K562 (cell line): Measurements from ENCODE around the gene ODAD3. TPM values are rescaled to one million over a fixed set of nuclear protein-coding genes. Genes with fewer than 3 reads are reported as not detected.
A peak's percentile ranks its signal among the peaks of the same experiment; 100 is the strongest.

ENCODE experiments used
- ARNT ChIP-seq, 2 experiments: fragments of 450-650 bp; IDR thresholded peaks; 2 replicates each; pipeline ENCODE4 v1.6.1; 2016; ENCODE audit warnings: mild to moderate bottlenecking in 1 of 2
- ATF7 ChIP-seq: fragments of 450-650 bp; IDR thresholded peaks from 2 replicates; pipeline ENCODE4 v1.7.1; 2014; ENCODE audit warnings: mild to moderate bottlenecking, moderate library complexity
- BCOR ChIP-seq: fragments of 450-650 bp; IDR thresholded peaks from 2 replicates; pipeline ENCODE4 v1.6.1; 2016
- CBX3 ChIP-seq, 2 experiments: IDR thresholded peaks; 1 replicate in 1 of 2; 2 replicates in 1 of 2; pipeline ENCODE4 v1.6.1; 2012; ENCODE audit warnings: inconsistent platforms in 2 of 2, low read length in 2 of 2, borderline replicate concordance in 1 of 2, control low read depth in 1 of 2
- CHD4 ChIP-seq: fragments of 200-600 bp; sonication (generic); IDR thresholded peaks from 3 replicates; pipeline ENCODE4 v1.6.1; 2012; ENCODE audit warnings: low read depth, mild to moderate bottlenecking, mixed read lengths, low read length, inconsistent platforms; ENCODE audit not compliant: insufficient read depth, insufficient replicate concordance, poor library complexity, severe bottlenecking
- DPF2 ChIP-seq: fragments of 450-650 bp; IDR thresholded peaks from 2 replicates; pipeline ENCODE4 v1.6.1; 2016
- FUS ChIP-seq: fragments of 200-400 bp; formaldehyde crosslinking; optimal IDR thresholded peaks from 2 replicates; pipeline ENCODE3; 2017; ENCODE audit warnings: low read depth, low read length
- HDAC1 ChIP-seq, 2 experiments: fragments of 450-650 bp; IDR thresholded peaks; 2 replicates each; pipeline ENCODE4 v1.6.1; 2016 to 2017; ENCODE audit warnings: inconsistent platforms in 1 of 2, mild to moderate bottlenecking in 1 of 2, moderate library complexity in 1 of 2
- JUND ChIP-seq, 2 experiments: IDR thresholded peaks; 2 replicates in 1 of 2; 3 replicates in 1 of 2; pipeline ENCODE4 v1.6.1; 2011; ENCODE audit warnings: borderline replicate concordance in 2 of 2, low read depth in 2 of 2, low read length in 2 of 2, improper control_type of control experiment in 1 of 2, missing biosample characterization in 1 of 2, missing genetic modification characterization in 1 of 2, missing genetic modification reagents in 1 of 2
- KAT7 ChIP-seq: sonication (generic); formaldehyde crosslinking; IDR thresholded peaks from 2 replicates; pipeline ENCODE4 v1.8.0; 2022; ENCODE audit warnings: missing genetic modification reagents, mild to moderate bottlenecking, borderline replicate concordance
- KDM1A ChIP-seq, 2 experiments: fragments of 450-650 bp; IDR thresholded peaks; 2 replicates each; pipeline ENCODE4 v1.6.1; 2016; ENCODE audit warnings: mild to moderate bottlenecking in 2 of 2
- MCM7 ChIP-seq, 2 experiments: fragments of 450-650 bp; IDR thresholded peaks; 2 replicates each; pipeline ENCODE4 v1.6.1; 2016 to 2018
- NFIC ChIP-seq: fragments of 450-650 bp; IDR thresholded peaks from 2 replicates; pipeline ENCODE4 v1.6.1; 2017; ENCODE audit warnings: mild to moderate bottlenecking, inconsistent platforms
- NFRKB ChIP-seq: fragments of 450-650 bp; IDR thresholded peaks from 2 replicates; pipeline ENCODE4 v1.6.1; 2016; ENCODE audit warnings: low read depth
- RAD51 ChIP-seq: fragments of 450-650 bp; IDR thresholded peaks from 2 replicates; pipeline ENCODE4 v1.7.1; 2016; ENCODE audit warnings: low read depth, mild to moderate bottlenecking, borderline replicate concordance
- SMARCA5 ChIP-seq: fragments of 450-650 bp; IDR thresholded peaks from 2 replicates; pipeline ENCODE4 v1.6.1; 2016
- SMC3 ChIP-seq: conservative IDR thresholded peaks from 2 replicates; pipeline ENCODE4 v1.6.1; 2011; ENCODE audit warnings: low read depth, low read length, improper control_type of control experiment; ENCODE audit not compliant: insufficient read depth
- SRSF3 ChIP-seq: fragments of 200-400 bp; formaldehyde crosslinking; IDR thresholded peaks from 2 replicates; pipeline ENCODE4 v1.6.1; 2016; ENCODE audit warnings: mild to moderate bottlenecking, low read length, moderate library complexity; ENCODE audit not compliant: insufficient read depth
- TAF15 ChIP-seq: fragments of 200-400 bp; formaldehyde crosslinking; IDR thresholded peaks from 2 replicates; pipeline ENCODE4 v1.6.1; 2017; ENCODE audit warnings: mild to moderate bottlenecking, low read depth, low read length, moderate library complexity
- TAF9B ChIP-seq: fragments of 450-650 bp; IDR thresholded peaks from 2 replicates; pipeline ENCODE4 v1.6.1; 2018; ENCODE audit warnings: mild to moderate bottlenecking; ENCODE audit not compliant: partially characterized antibody
- ZFPM2 ChIP-seq: fragments of 250-450 bp; sonication (Bioruptor Pico); IDR thresholded peaks from 2 replicates; pipeline ENCODE4 v1.5.1; 2022; ENCODE audit warnings: mild to moderate bottlenecking
- ZNF165 ChIP-seq: fragments of 250-450 bp; sonication (Bioruptor Pico); IDR thresholded peaks from 2 replicates; pipeline ENCODE4 v1.4.0; 2020; ENCODE audit warnings: borderline replicate concordance
- ZNF77 ChIP-seq: fragments of 250-450 bp; sonication (Bioruptor Pico); IDR thresholded peaks from 2 replicates; pipeline ENCODE4 v1.5.0; 2020
- ZNF830 ChIP-seq: fragments of 250-450 bp; sonication (Bioruptor Pico); IDR thresholded peaks from 2 replicates; pipeline ENCODE4 v1.5.0; 2021; ENCODE audit warnings: mild to moderate bottlenecking
- polyA plus RNA-seq, 8 experiments: library from polyadenylated mRNA; depleted of rRNA in 4 of 8; stranded (reverse) in 5 of 8; unstranded in 3 of 8; fragments of >200 nt; fragmentation: Nextera tagmentation in 2 of 8; fragmentation: Illumina TruSeq in 1 of 8; extraction: Ambion mirVana in 2 of 8; extraction: Trizol in 1 of 8; gene quantifications; 2 replicates each; pipeline versions ENCODE4 v1.2.1 to v1.2.3, GENCODE V29; 2011 to 2014; ENCODE audit warnings: inconsistent platforms in 1 of 8, missing spikeins in 1 of 8
- total RNA-seq, 7 experiments: library from RNA; depleted of rRNA in 6 of 7; stranded (reverse); fragments of >200 nt in 6 of 7; fragmentation: Illumina TruSeq in 2 of 7; extraction: Trizol in 2 of 7; gene quantifications; 2 replicates each; pipeline versions ENCODE4 v1.2.1 to v1.2.3, GENCODE V29; 2011 to 2021; ENCODE audit warnings: low replicate concordance in 1 of 7
- TF ChIP-seq, protein P1 (sequence below): fragments of 250-450 bp; sonication (Bioruptor Pico); IDR thresholded peaks from 2 replicates; pipeline ENCODE4 v1.8.0; 2021; ENCODE audit warnings: mild to moderate bottlenecking, moderate library complexity
- TF ChIP-seq, protein P2 (sequence below): IDR thresholded peaks from 2 replicates; pipeline ENCODE4 v1.6.1; 2011; ENCODE audit not compliant: insufficient read length; ENCODE audit errors: extremely low read depth
- TF ChIP-seq, protein P3 (sequence below): sonication (generic); formaldehyde crosslinking; IDR thresholded peaks from 2 replicates; pipeline ENCODE4 v1.8.1; 2022; ENCODE audit warnings: missing genetic modification reagents

Gene ODAD3
- total and polyA plus RNA-seq, 9 of the 15 experiments (the other 6 are each of a cell fraction or from before 2014, with no cell fraction given) = 0.07 to 0.72 (median 0.14) TPM; not detected in 2

DNA sequence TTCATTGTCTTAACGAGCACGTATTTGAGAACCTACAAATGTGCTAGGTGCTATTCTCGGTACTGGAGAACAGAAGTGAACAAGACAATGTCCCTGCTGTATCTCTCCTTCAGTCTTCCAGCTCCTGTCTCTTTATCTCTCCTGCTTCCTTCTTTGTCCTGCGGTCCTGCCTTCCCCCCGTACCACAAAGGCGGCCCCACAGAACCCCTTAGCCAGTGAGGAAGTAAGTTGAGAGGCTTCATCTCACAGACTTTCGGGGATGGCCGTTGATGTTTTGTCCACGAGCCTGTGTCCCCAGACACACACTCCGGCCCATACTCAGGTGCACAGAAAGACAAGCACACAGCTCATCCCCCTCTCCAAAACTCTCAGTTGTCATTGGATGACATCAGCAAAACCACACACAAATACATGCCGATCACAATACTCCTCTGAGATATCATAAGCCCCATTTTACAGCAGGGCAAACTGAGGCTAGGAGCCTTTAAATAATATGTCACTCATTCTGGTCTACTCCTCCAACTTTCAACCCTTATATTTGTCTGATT lies 61.0 kb downstream of the ODAD3 start (continued):
- TF ChIP-seq, protein P1, sequence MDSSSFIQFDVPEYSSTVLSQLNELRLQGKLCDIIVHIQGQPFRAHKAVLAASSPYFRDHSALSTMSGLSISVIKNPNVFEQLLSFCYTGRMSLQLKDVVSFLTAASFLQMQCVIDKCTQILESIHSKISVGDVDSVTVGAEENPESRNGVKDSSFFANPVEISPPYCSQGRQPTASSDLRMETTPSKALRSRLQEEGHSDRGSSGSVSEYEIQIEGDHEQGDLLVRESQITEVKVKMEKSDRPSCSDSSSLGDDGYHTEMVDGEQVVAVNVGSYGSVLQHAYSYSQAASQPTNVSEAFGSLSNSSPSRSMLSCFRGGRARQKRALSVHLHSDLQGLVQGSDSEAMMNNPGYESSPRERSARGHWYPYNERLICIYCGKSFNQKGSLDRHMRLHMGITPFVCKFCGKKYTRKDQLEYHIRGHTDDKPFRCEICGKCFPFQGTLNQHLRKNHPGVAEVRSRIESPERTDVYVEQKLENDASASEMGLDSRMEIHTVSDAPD (CRISPR knock-in tag) = no peak
- TF ChIP-seq, protein P2, sequence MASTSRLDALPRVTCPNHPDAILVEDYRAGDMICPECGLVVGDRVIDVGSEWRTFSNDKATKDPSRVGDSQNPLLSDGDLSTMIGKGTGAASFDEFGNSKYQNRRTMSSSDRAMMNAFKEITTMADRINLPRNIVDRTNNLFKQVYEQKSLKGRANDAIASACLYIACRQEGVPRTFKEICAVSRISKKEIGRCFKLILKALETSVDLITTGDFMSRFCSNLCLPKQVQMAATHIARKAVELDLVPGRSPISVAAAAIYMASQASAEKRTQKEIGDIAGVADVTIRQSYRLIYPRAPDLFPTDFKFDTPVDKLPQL = no peak
- TF ChIP-seq NFRKB = no peak
- peak; percentile 98 for TF ChIP-seq CHD4
- 0 out of 2 replicates have a peak, but pooled peaks have one; percentile 23 for TF ChIP-seq RAD51
- 0 out of 2 replicates have a peak, but pooled peaks have one; percentile 80 for TF ChIP-seq KAT7 (CRISPR knock-in tag)
- TF ChIP-seq ATF7 = no peak
- no peak for TF ChIP-seq ZFPM2 (CRISPR knock-in tag)
- no peak for TF ChIP-seq ZNF165 (CRISPR knock-in tag)
- peak; percentile 99 for TF ChIP-seq SMARCA5
- TF ChIP-seq TAF15 = no peak
- peak; percentile 97 to 99 for TF ChIP-seq KDM1A (IDR thresholded peaks at IDR 0.05)
- no peak for TF ChIP-seq FUS
- TF ChIP-seq CBX3 (IDR thresholded peaks at IDR 0.05; ENCODE audit: borderline replicate concordance in 1 of 2, low read length in 2 of 2) = peak in 1 of 2 experiments; percentile 72; a peak in 1 of 3 replicates
- TF ChIP-seq, protein P3, sequence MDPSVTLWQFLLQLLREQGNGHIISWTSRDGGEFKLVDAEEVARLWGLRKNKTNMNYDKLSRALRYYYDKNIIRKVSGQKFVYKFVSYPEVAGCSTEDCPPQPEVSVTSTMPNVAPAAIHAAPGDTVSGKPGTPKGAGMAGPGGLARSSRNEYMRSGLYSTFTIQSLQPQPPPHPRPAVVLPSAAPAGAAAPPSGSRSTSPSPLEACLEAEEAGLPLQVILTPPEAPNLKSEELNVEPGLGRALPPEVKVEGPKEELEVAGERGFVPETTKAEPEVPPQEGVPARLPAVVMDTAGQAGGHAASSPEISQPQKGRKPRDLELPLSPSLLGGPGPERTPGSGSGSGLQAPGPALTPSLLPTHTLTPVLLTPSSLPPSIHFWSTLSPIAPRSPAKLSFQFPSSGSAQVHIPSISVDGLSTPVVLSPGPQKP (CRISPR knock-in tag) = no peak
- TF ChIP-seq SRSF3 = no peak
- no peak for TF ChIP-seq MCM7 (IDR thresholded peaks at IDR 0.05)
- peak; percentile 100 for TF ChIP-seq BCOR
- no peak for TF ChIP-seq TAF9B
- TF ChIP-seq DPF2 = peak; percentile 60; the same call in 1 of the 2 replicates
- peak in 1 of 2 experiments; percentile 88; a peak in 2 of 4 replicates for TF ChIP-seq ARNT (IDR thresholded peaks at IDR 0.05)
- TF ChIP-seq ZNF830 = no peak
- no peak for TF ChIP-seq JUND (IDR thresholded peaks at IDR 0.05; ENCODE audit: borderline replicate concordance, low read depth, low read length)
- 0 out of 3 replicates have a peak, but pooled peaks have one; percentile 53 for TF ChIP-seq JUND (tag; IDR thresholded peaks at IDR 0.05; ENCODE audit: borderline replicate concordance, low read depth, low read length)
- no peak for TF ChIP-seq ZNF77
- no peak; the same call in 1 of the 2 replicates for TF ChIP-seq NFIC
- no peak for TF ChIP-seq SMC3
- TF ChIP-seq HDAC1 (IDR thresholded peaks at IDR 0.05) = peak in 1 of 2 experiments; percentile 63; a peak in 2 of 4 replicates
